GM23338 (cell line): ENCODE measurements around the gene MEGF11. TPM values are rescaled to one million over a fixed set of nuclear protein-coding genes. Genes with fewer than 3 reads are reported as not detected.
A peak's percentile ranks its signal among the peaks of the same experiment; 100 is the strongest.

ENCODE experiments used
- ATAC-seq: fragments of 200-7000 bp; cut with Tn5 transposase; 3 replicates; pipeline ENCODE4 v1.9.1; 2020
- DNase-seq: peaks from one replicate; pipeline ENCODE4 v3.0.0-alpha.2; 2015; ENCODE audit warnings: low spot score
- H2AFZ ChIP-seq: fragments of 200-600 bp; sonication (generic); 2 replicates; pipeline ENCODE4 v1.8.0; 2016; ENCODE audit warnings: antibody characterized with exemption, mild to moderate bottlenecking, moderate library complexity
- H3F3A ChIP-seq: fragments of 200-600 bp; sonication (generic); replicated peaks from 2 replicates; pipeline ENCODE4 v1.8.0; 2017; ENCODE audit warnings: antibody characterized with exemption, mixed run types, low read depth
- H3K27ac ChIP-seq: fragments of 200-600 bp; sonication (generic); 2 replicates; pipeline ENCODE4 v1.6.1; 2016; ENCODE audit warnings: low read depth
- H3K27me3 ChIP-seq: fragments of 200-600 bp; sonication (generic); 2 replicates; pipeline ENCODE4 v1.8.0; 2016; ENCODE audit warnings: mild to moderate bottlenecking, mixed run types, moderate library complexity; ENCODE audit not compliant: insufficient read depth
- H3K36me3 ChIP-seq: fragments of 200-600 bp; sonication (generic); 2 replicates; pipeline ENCODE4 v1.8.0; 2016; ENCODE audit warnings: mild to moderate bottlenecking; ENCODE audit not compliant: insufficient read depth
- H3K4me1 ChIP-seq: fragments of 200-600 bp; sonication (generic); 2 replicates; pipeline ENCODE4 v1.8.0; 2016; ENCODE audit warnings: mild to moderate bottlenecking, moderate library complexity; ENCODE audit not compliant: insufficient read depth
- H3K4me2 ChIP-seq: fragments of 200-600 bp; sonication (generic); 2 replicates; pipeline ENCODE4 v1.7.1; 2017; ENCODE audit warnings: mixed run types
- H3K4me3 ChIP-seq: fragments of 200-600 bp; sonication (generic); 2 replicates; pipeline ENCODE4 v1.6.1; 2016; ENCODE audit warnings: mixed run types
- H3K79me2 ChIP-seq: fragments of 200-600 bp; sonication (generic); replicated peaks from 2 replicates; pipeline ENCODE4 v1.8.0; 2017; ENCODE audit warnings: mild to moderate bottlenecking; ENCODE audit not compliant: insufficient read depth
- H3K9me2 ChIP-seq: fragments of 200-600 bp; sonication (generic); 2 replicates; pipeline ENCODE4 v1.8.0; 2017; ENCODE audit not compliant: insufficient read depth
- H4K20me1 ChIP-seq: fragments of 200-600 bp; sonication (generic); replicated peaks from 2 replicates; pipeline ENCODE4 v1.8.0; 2017; ENCODE audit warnings: mild to moderate bottlenecking; ENCODE audit not compliant: insufficient read depth
- H3K27ac Mint-ChIP-seq: 2 replicates; pipeline ENCODE4 v1.8.0; 2020; ENCODE audit warnings: inconsistent platforms, mild to moderate bottlenecking, moderate library complexity, mixed read lengths
- H3K27me3 Mint-ChIP-seq: 3 replicates; pipeline ENCODE4 v1.8.0; 2022; ENCODE audit warnings: low read depth, mild to moderate bottlenecking, moderate library complexity, mixed read lengths, inconsistent platforms; ENCODE audit not compliant: insufficient read depth, poor library complexity
- H3K36me3 Mint-ChIP-seq: 3 replicates; pipeline ENCODE4 v1.8.0; 2021; ENCODE audit warnings: low read depth, mild to moderate bottlenecking, inconsistent platforms, moderate library complexity, mixed read lengths
- H3K4me1 Mint-ChIP-seq: 3 replicates; pipeline ENCODE4 v1.8.0; 2020; ENCODE audit warnings: mild to moderate bottlenecking, inconsistent platforms, mixed read lengths
- H3K4me3 Mint-ChIP-seq: 3 replicates; pipeline ENCODE4 v1.8.0; 2021; ENCODE audit warnings: moderate library complexity, mild to moderate bottlenecking, inconsistent platforms, mixed read lengths
- H3K9me3 Mint-ChIP-seq: 3 replicates; pipeline ENCODE4 v1.8.0; 2020; ENCODE audit warnings: moderate library complexity, mild to moderate bottlenecking, inconsistent platforms, mixed read lengths
- CREB1 ChIP-seq: fragments of 250-450 bp; sonication (Bioruptor Pico); IDR thresholded peaks from 2 replicates; pipeline ENCODE4 v1.5.0; 2020; ENCODE audit warnings: low read depth, mild to moderate bottlenecking, moderate library complexity
- CTCF ChIP-seq, 2 experiments: fragments of 200-600 bp in 1 of 2; sonication (generic) in 1 of 2; conservative IDR thresholded peaks; 2 replicates each; pipeline versions ENCODE4 v1.5.1 to v1.6.1; 2016 to 2017; ENCODE audit warnings: antibody characterized with exemption in 2 of 2, low read depth in 2 of 2, mild to moderate bottlenecking in 2 of 2, moderate library complexity in 1 of 2
- ETS1 ChIP-seq: IDR thresholded peaks from 2 replicates; pipeline ENCODE4 v1.6.1; 2016; ENCODE audit warnings: antibody characterized with exemption
- EZH2phosphoT487 ChIP-seq: fragments of 200-600 bp; sonication (generic); IDR thresholded peaks from one replicate; pipeline ENCODE4 v1.8.1; 2018; ENCODE audit warnings: antibody characterized with exemption; ENCODE audit not compliant: unreplicated experiment
- JUNB ChIP-seq: IDR thresholded peaks from one replicate; pipeline ENCODE4 v1.6.1; 2016; ENCODE audit warnings: antibody characterized with exemption; ENCODE audit not compliant: unreplicated experiment
- POLR2AphosphoS5 ChIP-seq: IDR thresholded peaks from 2 replicates; pipeline ENCODE4 v1.6.1; 2016; ENCODE audit warnings: antibody characterized with exemption, low read depth
- REST ChIP-seq: IDR thresholded peaks from one replicate; pipeline ENCODE4 v1.6.1; 2018; ENCODE audit warnings: antibody characterized with exemption; ENCODE audit not compliant: unreplicated experiment
- STAT1 ChIP-seq: IDR thresholded peaks from one replicate; pipeline ENCODE4 v1.6.1; 2016; ENCODE audit warnings: antibody characterized with exemption; ENCODE audit not compliant: unreplicated experiment
- ZNF114 ChIP-seq: fragments of 250-450 bp; sonication (Bioruptor Pico); IDR thresholded peaks from 2 replicates; pipeline ENCODE4 v1.5.0; 2020; ENCODE audit warnings: mild to moderate bottlenecking, moderate library complexity
- ZNF331 ChIP-seq: fragments of 250-450 bp; sonication (Bioruptor Pico); IDR thresholded peaks from 2 replicates; pipeline ENCODE4 v1.5.0; 2020; ENCODE audit warnings: low read depth, mild to moderate bottlenecking, moderate library complexity
- polyA plus RNA-seq: library from polyadenylated mRNA; unstranded; fragments of >200 nt; fragmentation: Nextera tagmentation; extraction: Ambion mirVana; gene quantifications from 2 replicates; pipeline ENCODE4 v1.2.1, GENCODE V29; 2016
- total RNA-seq: library from RNA; depleted of rRNA; stranded (reverse); fragments of >200 nt; shearing (Covaris generic); gene quantifications from 2 replicates; pipeline ENCODE4 v1.2.3, GENCODE V29; 2014

The MEGF11 gene
- total and polyA plus RNA-seq, 2 experiments from 2014 or later, result 1.3 to 1.9 TPM

GRCh38 chr15:65957451-65957850, 296.1 kb downstream of the MEGF11 start:
- H3K9me3 Mint-ChIP-seq, result no peaks in the 10 kb centered on the region
- Histone ChIP-seq H3K36me3 (no peaks in the 10 kb centered on the region), H3K9me2 (peaks cover 12% of the 10 kb centered on the region; the same call in 1 of the 2 replicates), H4K20me1 (no peaks in the 10 kb centered on the region; the same call in 1 of the 2 replicates), H3K4me3 (no peak overlapping the region), H3K27me3 (no peaks in the 10 kb centered on the region), H3K27ac (no peak overlapping the region), H3K4me1 (peaks cover 6% of the 10 kb centered on the region; the same call in 1 of the 2 replicates), H2AFZ (no peak overlapping the region), H3K4me2 (no peak overlapping the region), H3K79me2 (no peaks in the 10 kb centered on the region), H3F3A (0 out of 2 replicates have a peak, but pooled peaks cover 5% of the 10 kb centered on the region)
- H3K27me3 Mint-ChIP-seq, result peaks cover 8% of the 10 kb centered on the region
- TF ChIP-seq CTCF (conservative IDR thresholded peaks at IDR 0.05; ENCODE audit: low read depth in 2 of 2) (peak in 1 of 2 experiments; percentile 12; a peak in 1 of 4 replicates), EZH2phosphoT487 (no peak)
- no peak overlapping the region for H3K27ac Mint-ChIP-seq
- H3K36me3 Mint-ChIP-seq, result no peaks in the 10 kb centered on the region; the same call in 2 of the 3 replicates
- peaks cover 50% of the 10 kb centered on the region for H3K4me1 Mint-ChIP-seq
- H3K4me3 Mint-ChIP-seq, result no peak overlapping the region
- ATAC-seq (no peak), DNase-seq (peak; percentile 30)

- ATAC-seq, result no peak
- no peak overlapping the region for H3K4me2 ChIP-seq
- Mint-ChIP-seq H3K9me3 (no peaks in the 10 kb centered on the region), H3K27ac (no peak overlapping the region), H3K36me3 (no peaks in the 10 kb centered on the region; the same call in 2 of the 3 replicates), H3K27me3 (peaks cover 8% of the 10 kb centered on the region), H3K4me3 (no peak overlapping the region), H3K4me1 (peaks cover 50% of the 10 kb centered on the region)
- H3K27ac ChIP-seq, result no peak overlapping the region
- no peak for TF ChIP-seq CTCF (conservative IDR thresholded peaks at IDR 0.05; ENCODE audit: low read depth in 2 of 2)
- TF ChIP-seq EZH2phosphoT487, result no peak
- TF ChIP-seq ETS1, result no peak
- no peak for TF ChIP-seq STAT1
- no peak for TF ChIP-seq ZNF114 (CRISPR knock-in tag)
- TF ChIP-seq JUNB, result no peak
- TF ChIP-seq POLR2AphosphoS5, result no peak
- TF ChIP-seq REST, result no peak
- TF ChIP-seq ZNF331 (CRISPR knock-in tag), result no peak
- TF ChIP-seq CREB1, result no peak
- H3K27me3 ChIP-seq, result no peaks in the 10 kb centered on the region
- H3K4me1 ChIP-seq, result peaks cover 6% of the 10 kb centered on the region; the same call in 1 of the 2 replicates
- no peaks in the 10 kb centered on the region; the same call in 1 of the 2 replicates for H4K20me1 ChIP-seq
- H2AFZ ChIP-seq, result no peak overlapping the region
- DNase-seq, result no peak
- H3F3A ChIP-seq, result 0 out of 2 replicates have a peak, but pooled peaks cover 5% of the 10 kb centered on the region
- H3K36me3 ChIP-seq, result no peaks in the 10 kb centered on the region
- H3K4me3 ChIP-seq, result no peak overlapping the region
- no peaks in the 10 kb centered on the region for H3K79me2 ChIP-seq
- peaks cover 12% of the 10 kb centered on the region; the same call in 1 of the 2 replicates for H3K9me2 ChIP-seq
Measured at GRCh38 chr15:65956899-65957298, 296.7 kb downstream of the MEGF11 start.
